Body of pancreas (tissue), 4 donors: ENCODE data around the gene RNF213.

Experiments
- POLR2A ChIP-seq, 3 donors: fragments of 450-650 bp; IDR thresholded peaks; one replicate each; pipeline ENCODE4 v1.6.1; 2016; ENCODE audit warnings: antibody characterized with exemption in 3 of 3, mild to moderate bottlenecking in 2 of 3
- TF ChIP-seq, protein P1 (sequence below), 7 experiments: fragments of 450-650 bp in 4 of 7; fragments of 200-600 bp in 3 of 7; sonication (generic) in 3 of 7; IDR thresholded peaks; one replicate each; pipeline ENCODE4 v1.5.1; 2016 to 2019; ENCODE audit warnings: antibody characterized with exemption in 7 of 7

DNA sequence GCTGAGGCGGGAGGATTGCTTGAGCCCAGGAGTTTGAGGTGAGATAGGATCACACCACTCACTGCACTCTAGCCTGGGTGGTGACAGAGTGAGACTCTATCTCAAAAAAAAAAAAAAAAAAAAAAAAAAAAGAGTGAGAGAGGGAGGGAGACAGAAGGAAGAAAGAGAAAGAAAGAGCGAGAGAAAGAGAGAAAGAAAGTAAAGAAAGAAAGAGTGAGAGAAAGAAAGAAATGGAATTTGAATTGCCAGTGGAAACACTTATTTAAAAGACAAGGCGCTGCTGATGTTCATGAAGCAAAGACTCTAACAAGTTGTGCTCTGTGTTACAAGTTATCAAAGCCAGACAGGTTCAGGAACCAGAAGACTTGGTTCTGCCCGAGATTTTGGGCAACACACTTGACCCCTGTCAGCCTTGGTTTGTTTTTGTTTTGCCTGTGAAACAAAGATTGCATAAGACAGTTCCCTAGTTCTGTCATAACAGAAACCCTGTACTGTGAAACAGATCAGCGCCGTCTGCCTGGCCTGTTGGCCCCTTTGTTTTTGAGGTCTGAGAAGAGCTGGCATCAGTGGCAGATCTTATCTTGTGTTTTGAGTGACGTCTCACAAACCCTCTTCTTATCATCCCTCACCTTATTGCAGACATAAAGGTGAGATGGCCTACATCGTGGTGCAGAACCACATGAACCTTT, 98.9 kb downstream of the RNF213 start:
- TF ChIP-seq, protein P1, sequence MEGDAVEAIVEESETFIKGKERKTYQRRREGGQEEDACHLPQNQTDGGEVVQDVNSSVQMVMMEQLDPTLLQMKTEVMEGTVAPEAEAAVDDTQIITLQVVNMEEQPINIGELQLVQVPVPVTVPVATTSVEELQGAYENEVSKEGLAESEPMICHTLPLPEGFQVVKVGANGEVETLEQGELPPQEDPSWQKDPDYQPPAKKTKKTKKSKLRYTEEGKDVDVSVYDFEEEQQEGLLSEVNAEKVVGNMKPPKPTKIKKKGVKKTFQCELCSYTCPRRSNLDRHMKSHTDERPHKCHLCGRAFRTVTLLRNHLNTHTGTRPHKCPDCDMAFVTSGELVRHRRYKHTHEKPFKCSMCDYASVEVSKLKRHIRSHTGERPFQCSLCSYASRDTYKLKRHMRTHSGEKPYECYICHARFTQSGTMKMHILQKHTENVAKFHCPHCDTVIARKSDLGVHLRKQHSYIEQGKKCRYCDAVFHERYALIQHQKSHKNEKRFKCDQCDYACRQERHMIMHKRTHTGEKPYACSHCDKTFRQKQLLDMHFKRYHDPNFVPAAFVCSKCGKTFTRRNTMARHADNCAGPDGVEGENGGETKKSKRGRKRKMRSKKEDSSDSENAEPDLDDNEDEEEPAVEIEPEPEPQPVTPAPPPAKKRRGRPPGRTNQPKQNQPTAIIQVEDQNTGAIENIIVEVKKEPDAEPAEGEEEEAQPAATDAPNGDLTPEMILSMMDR (IDR thresholded peaks at IDR 0.05) = no peak
- no peak for TF ChIP-seq POLR2A (IDR thresholded peaks at IDR 0.05)
